ENCODE data around the gene JAKMIP1.
A peak's percentile ranks its signal among the peaks of the same experiment; 100 is the strongest.

The JAKMIP1 gene

DNA sequence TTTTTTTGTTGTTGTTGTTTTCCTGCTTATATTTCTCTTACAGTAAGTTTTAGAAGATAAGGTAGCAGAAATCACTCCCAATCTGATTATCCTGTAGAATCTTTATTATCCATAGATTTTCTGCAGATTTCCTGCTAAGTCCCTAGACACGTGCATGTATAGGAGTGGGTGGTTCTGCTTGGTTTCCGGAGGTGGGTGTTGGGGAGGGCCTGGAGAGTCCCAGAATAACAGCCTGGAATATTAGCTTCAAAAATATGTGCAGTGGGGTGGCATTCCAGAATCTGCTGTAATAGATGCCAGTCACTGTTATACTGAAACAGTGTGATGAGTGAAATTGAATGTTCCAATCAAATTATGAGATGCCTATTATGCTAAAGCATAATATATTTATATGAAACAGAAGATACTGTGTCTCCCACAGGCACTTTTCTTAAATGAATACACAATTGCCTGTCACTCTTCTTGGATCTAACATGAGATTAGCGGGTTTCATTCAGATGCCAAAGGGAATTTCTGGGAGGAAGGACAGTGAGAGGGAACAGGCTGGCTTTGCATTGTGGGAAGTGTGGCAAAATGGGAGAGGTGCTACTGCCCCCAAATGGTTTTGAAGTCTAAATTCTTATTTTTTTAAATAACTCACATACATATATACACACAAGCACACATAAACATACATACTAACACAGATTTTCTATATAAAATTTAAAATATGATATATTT lies 219.8 kb downstream of the JAKMIP1 start:
- no peak for DNase-seq (ENCODE audit: low read depth)
- TF ChIP-seq, protein P1, sequence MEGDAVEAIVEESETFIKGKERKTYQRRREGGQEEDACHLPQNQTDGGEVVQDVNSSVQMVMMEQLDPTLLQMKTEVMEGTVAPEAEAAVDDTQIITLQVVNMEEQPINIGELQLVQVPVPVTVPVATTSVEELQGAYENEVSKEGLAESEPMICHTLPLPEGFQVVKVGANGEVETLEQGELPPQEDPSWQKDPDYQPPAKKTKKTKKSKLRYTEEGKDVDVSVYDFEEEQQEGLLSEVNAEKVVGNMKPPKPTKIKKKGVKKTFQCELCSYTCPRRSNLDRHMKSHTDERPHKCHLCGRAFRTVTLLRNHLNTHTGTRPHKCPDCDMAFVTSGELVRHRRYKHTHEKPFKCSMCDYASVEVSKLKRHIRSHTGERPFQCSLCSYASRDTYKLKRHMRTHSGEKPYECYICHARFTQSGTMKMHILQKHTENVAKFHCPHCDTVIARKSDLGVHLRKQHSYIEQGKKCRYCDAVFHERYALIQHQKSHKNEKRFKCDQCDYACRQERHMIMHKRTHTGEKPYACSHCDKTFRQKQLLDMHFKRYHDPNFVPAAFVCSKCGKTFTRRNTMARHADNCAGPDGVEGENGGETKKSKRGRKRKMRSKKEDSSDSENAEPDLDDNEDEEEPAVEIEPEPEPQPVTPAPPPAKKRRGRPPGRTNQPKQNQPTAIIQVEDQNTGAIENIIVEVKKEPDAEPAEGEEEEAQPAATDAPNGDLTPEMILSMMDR (conservative IDR thresholded peaks at IDR 0.05; ENCODE audit: low read depth, low read length) = no peak

DNA sequence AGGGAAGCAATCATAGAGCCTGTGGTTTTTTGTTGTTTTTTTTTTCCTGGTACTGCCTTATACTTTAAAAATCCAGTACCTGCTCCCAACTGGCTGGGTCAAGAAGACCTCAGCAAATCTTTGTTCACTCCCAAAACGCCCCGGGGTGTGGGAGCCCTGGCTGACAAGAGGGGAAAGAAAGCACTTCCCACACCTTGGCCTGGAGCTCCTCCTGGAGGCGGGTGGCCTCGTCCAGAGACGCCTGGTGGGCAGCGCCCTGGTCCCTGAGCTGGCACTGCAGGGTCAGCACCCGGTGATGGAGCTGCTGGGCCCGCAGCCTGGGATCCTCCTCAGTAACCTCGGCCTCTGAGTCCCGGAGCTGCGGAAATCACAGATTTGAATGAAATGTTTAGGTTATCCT lies 220.4 kb downstream of the JAKMIP1 start:
- no peak for DNase-seq (ENCODE audit: low read depth)
- H3K4me3 ChIP-seq (ENCODE audit: low read depth, low read length) = no peak overlapping the region
- TF ChIP-seq, protein P1 (conservative IDR thresholded peaks at IDR 0.05; ENCODE audit: low read depth, low read length) = peak; percentile 29

More for the DNA sequence above, 219.8 kb downstream of the JAKMIP1 start:
- H3K4me3 ChIP-seq (ENCODE audit: low read depth, low read length) = no peak overlapping the region

DNA sequence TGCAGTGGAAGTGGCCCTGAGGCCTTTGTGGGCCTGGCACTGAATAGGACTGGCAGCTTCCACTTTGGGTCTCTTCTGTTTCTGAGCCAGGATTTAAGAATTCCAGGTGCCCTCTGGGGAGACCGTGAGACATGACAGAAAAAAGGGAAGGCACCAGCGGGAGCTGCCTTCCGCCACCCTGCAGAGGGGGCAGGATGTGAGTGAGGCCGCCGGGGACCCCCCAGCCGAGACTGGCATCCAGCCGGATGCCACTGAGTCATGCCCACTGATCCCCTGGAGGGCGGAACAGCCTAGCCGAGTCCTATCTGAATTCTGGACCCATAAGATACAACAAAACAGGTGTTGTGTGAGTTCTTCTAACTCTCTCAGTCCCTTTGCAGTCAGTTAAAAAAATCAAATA lies 223.4 kb downstream of the JAKMIP1 start:
- H3K4me3 ChIP-seq (ENCODE audit: low read depth, low read length) = no peak overlapping the region
- TF ChIP-seq, protein P1 (conservative IDR thresholded peaks at IDR 0.05; ENCODE audit: low read depth, low read length) = no peak
- DNase-seq (ENCODE audit: low read depth) = no peak

DNA sequence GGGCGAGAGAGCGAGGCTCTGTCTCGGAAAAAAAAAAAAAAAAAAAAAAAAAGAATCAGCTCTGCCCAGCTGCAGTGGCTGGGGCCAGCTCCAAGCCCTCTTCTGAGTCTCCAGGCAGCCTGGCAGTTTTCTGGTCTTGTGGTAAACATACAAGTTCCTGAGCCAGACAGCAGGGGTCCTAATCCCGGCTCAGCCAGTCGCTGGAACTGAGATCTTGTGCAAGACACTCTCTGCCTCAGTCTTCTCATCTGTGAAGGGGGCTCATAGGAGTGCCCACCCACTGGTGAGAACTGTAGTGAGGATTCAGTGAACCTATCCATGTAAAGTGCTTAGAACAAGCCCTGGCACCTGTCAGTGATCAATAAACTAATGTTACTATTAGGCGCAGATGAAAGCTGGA lies 223.9 kb downstream of the JAKMIP1 start:
- TF ChIP-seq, protein P1 (conservative IDR thresholded peaks at IDR 0.05; ENCODE audit: low read depth, low read length) = no peak
- DNase-seq (ENCODE audit: low read depth) = no peak
- no peak overlapping the region for H3K4me3 ChIP-seq (ENCODE audit: low read depth, low read length)

All from choroid plexus epithelial cell (primary cell).